Nephron (organoid): Measurements from ENCODE around the gene CSTF3.

ENCODE experiments used
- H3K27ac Mint-ChIP-seq, 3 experiments: 2 replicates each; pipeline ENCODE4 v1.8.0; 2020; ENCODE audit warnings: mixed read lengths in 3 of 3, mild to moderate bottlenecking in 2 of 3, moderate library complexity in 1 of 3
- H3K27me3 Mint-ChIP-seq: 2 replicates; pipeline ENCODE4 v1.8.0; 2021; ENCODE audit warnings: low read depth, mild to moderate bottlenecking, moderate library complexity, mixed read lengths
- H3K36me3 Mint-ChIP-seq: 2 replicates; pipeline ENCODE4 v1.8.0; 2020; ENCODE audit warnings: low read depth, mixed read lengths
- H3K4me1 Mint-ChIP-seq: 2 replicates; pipeline ENCODE4 v1.8.0; 2020; ENCODE audit warnings: mixed read lengths
- H3K4me3 Mint-ChIP-seq, 3 experiments: 2 replicates each; pipeline ENCODE4 v1.8.0; 2020; ENCODE audit warnings: mild to moderate bottlenecking in 3 of 3, mixed read lengths in 3 of 3, moderate library complexity in 2 of 3
- H3K9me3 Mint-ChIP-seq: 2 replicates; pipeline ENCODE4 v1.8.0; 2020; ENCODE audit warnings: mixed read lengths
- TF ChIP-seq, protein P1 (sequence below), 3 experiments: fragments of 200-600 bp; sonication (generic); IDR thresholded peaks; one replicate each; pipeline ENCODE4 v1.5.0; 2021; ENCODE audit warnings: antibody characterized with exemption in 3 of 3; ENCODE audit not compliant: unreplicated experiment in 3 of 3

Gene CSTF3

DNA sequence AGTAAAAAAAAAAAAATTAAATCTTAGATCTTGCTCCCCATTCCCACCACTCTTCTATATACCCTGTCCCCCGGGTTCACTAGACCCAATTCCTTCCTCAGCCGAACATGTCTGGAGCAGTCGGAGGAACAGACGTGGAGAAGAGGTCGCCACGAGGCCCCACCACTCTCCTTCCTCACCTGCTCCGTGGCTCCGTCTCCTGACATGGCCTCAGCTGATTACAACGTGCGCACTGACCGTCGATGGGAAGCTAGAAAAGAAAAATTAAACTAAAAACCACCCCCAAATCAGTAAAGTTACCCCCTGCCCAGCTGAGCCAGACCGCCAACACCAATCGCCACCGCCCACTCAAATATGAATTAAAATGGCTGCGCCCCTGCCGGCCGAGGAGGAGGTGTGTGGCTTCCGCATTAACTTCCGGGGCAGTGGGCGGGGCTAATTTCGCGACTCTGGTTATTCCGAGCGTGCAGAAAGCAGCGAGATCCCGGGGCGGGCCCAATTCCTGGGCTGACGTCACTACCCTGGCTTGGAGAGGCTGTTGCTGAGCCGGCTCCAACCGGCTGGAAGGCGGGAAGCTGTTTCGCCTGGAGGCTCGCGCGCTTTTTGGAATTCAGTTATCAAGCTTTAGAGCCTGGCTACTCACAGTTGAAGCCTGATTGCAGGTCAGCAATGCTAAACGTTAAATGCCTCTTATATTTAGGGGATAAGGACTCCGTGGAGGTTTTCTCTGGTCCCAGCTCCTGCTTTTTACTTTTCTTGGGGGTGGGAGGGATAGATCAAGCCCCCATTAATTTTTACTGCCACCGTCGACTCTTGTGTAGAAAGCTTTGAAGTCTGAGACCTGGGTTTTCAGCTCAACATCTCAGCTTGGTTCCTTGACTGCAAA is at the start of gene CSTF3:
CSTF3 (minus strand) TSS at position 361 of the 886 bp plus-strand sequence; CDS start at position 206, 155 bp downstream.
- Mint-ChIP-seq H3K9me3 (no peaks in the 10 kb centered on the region), H3K36me3 (peaks cover 20% of the 10 kb centered on the region), H3K4me3 (peak within 1 kb of the TSS; percentile 99 to 100 (median 100)), H3K4me1 (peaks cover 50% of the 10 kb centered on the region), H3K27ac (peak within 1 kb of the TSS; percentile 98 to 99 (median 99)), H3K27me3 (no peaks in the 10 kb centered on the region)
- TF ChIP-seq, protein P1, sequence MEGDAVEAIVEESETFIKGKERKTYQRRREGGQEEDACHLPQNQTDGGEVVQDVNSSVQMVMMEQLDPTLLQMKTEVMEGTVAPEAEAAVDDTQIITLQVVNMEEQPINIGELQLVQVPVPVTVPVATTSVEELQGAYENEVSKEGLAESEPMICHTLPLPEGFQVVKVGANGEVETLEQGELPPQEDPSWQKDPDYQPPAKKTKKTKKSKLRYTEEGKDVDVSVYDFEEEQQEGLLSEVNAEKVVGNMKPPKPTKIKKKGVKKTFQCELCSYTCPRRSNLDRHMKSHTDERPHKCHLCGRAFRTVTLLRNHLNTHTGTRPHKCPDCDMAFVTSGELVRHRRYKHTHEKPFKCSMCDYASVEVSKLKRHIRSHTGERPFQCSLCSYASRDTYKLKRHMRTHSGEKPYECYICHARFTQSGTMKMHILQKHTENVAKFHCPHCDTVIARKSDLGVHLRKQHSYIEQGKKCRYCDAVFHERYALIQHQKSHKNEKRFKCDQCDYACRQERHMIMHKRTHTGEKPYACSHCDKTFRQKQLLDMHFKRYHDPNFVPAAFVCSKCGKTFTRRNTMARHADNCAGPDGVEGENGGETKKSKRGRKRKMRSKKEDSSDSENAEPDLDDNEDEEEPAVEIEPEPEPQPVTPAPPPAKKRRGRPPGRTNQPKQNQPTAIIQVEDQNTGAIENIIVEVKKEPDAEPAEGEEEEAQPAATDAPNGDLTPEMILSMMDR (IDR thresholded peaks at IDR 0.05; ENCODE audit: unreplicated experiment in 3 of 3), result peak; percentile 49 to 54 (median 54)

- Mint-ChIP-seq H3K27me3 (peaks cover 3% of the 10 kb centered on the region), H3K4me3 (no peak overlapping the region), H3K9me3 (no peaks in the 10 kb centered on the region), H3K4me1 (peaks cover 17% of the 10 kb centered on the region), H3K27ac (peak overlapping the region in 1 of 3 experiments; percentile 35), H3K36me3 (no peaks in the 10 kb centered on the region)
- TF ChIP-seq, protein P1 (IDR thresholded peaks at IDR 0.05; ENCODE audit: unreplicated experiment in 3 of 3), result no peak
These were observed 46.9 kb upstream of the CSTF3 start for GRCh38 chr11:33208150-33208549.

GRCh38 chr11:33207408-33207985 is 46.2 kb upstream of the CSTF3 start:
- H3K27ac Mint-ChIP-seq, result peak overlapping the region in 1 of 3 experiments; percentile 35
- no peaks in the 10 kb centered on the region for H3K36me3 Mint-ChIP-seq
- H3K4me3 Mint-ChIP-seq, result no peak overlapping the region
- no peaks in the 10 kb centered on the region for H3K9me3 Mint-ChIP-seq
- H3K27me3 Mint-ChIP-seq, result peaks cover 3% of the 10 kb centered on the region
- peaks cover 17% of the 10 kb centered on the region for H3K4me1 Mint-ChIP-seq
- TF ChIP-seq, protein P1 (IDR thresholded peaks at IDR 0.05; ENCODE audit: unreplicated experiment in 3 of 3), result no peak

GRCh38 chr11:33197915-33198727 is 36.8 kb upstream of the CSTF3 start:
- Mint-ChIP-seq H3K27me3 (no peaks in the 10 kb centered on the region), H3K9me3 (no peaks in the 10 kb centered on the region), H3K4me1 (peaks cover 20% of the 10 kb centered on the region), H3K4me3 (no peak overlapping the region), H3K27ac (peak overlapping the region in 1 of 3 experiments; percentile 40), H3K36me3 (no peaks in the 10 kb centered on the region)
- TF ChIP-seq, protein P1 (IDR thresholded peaks at IDR 0.05; ENCODE audit: unreplicated experiment in 3 of 3), result no peak

GRCh38 chr11:33195462-33196173 is 34.3 kb upstream of the CSTF3 start:
- Mint-ChIP-seq H3K36me3 (no peaks in the 10 kb centered on the region), H3K4me1 (peaks cover 31% of the 10 kb centered on the region), H3K27me3 (no peaks in the 10 kb centered on the region), H3K27ac (peak overlapping the region; percentile 69 to 82 (median 81)), H3K9me3 (no peaks in the 10 kb centered on the region), H3K4me3 (no peak overlapping the region)
- TF ChIP-seq, protein P1 (IDR thresholded peaks at IDR 0.05; ENCODE audit: unreplicated experiment in 3 of 3), result no peak
